Ovary (tissue), 3 donors: ENCODE results near the gene S100A10.

ENCODE experiments used
- EP300 ChIP-seq: sonication (generic); formaldehyde crosslinking; IDR thresholded peaks from one replicate; pipeline ENCODE4 v1.6.1; 2017; ENCODE audit warnings: antibody characterized with exemption
- POLR2A ChIP-seq: fragments of 450-650 bp; IDR thresholded peaks from one replicate; pipeline ENCODE4 v1.6.1; 2017; ENCODE audit warnings: antibody characterized with exemption, mild to moderate bottlenecking, moderate library complexity
- TF ChIP-seq, protein P1 (sequence below), 3 donors: fragments of 450-650 bp in 2 of 3; fragments of 200-600 bp in 1 of 3; IDR thresholded peaks; one replicate each; pipeline versions ENCODE4 v1.5.1 to v1.8.0; 2016 to 2022; ENCODE audit warnings: antibody characterized with exemption in 3 of 3, mild to moderate bottlenecking in 1 of 3
- donor health status: DM: no; HTN: no; CAD: no.

DNA sequence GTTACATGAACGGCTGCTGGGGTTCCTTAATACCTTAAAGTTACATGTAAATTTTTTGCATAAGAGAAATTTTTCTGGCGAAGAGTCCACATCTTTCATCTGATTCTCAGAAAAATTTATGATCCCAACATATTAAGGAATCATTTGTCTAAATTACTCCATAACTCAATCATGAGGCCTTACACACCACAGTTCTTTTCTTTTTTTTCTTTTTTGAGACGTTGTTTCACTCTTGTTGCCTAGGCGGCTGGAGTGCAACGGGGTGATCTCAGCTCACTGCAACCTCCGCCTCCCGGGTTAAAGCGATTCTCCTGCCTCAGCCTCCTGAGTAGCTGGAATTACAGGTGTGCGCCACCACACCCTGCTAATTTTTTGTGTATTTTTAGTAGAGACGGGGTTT, 45.2 kb upstream of the S100A10 start:
- TF ChIP-seq POLR2A (no peak), EP300 (no peak)
- TF ChIP-seq, protein P1, sequence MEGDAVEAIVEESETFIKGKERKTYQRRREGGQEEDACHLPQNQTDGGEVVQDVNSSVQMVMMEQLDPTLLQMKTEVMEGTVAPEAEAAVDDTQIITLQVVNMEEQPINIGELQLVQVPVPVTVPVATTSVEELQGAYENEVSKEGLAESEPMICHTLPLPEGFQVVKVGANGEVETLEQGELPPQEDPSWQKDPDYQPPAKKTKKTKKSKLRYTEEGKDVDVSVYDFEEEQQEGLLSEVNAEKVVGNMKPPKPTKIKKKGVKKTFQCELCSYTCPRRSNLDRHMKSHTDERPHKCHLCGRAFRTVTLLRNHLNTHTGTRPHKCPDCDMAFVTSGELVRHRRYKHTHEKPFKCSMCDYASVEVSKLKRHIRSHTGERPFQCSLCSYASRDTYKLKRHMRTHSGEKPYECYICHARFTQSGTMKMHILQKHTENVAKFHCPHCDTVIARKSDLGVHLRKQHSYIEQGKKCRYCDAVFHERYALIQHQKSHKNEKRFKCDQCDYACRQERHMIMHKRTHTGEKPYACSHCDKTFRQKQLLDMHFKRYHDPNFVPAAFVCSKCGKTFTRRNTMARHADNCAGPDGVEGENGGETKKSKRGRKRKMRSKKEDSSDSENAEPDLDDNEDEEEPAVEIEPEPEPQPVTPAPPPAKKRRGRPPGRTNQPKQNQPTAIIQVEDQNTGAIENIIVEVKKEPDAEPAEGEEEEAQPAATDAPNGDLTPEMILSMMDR (IDR thresholded peaks at IDR 0.05), result no peak
